Measurements from ENCODE around the gene MRPL36. TPM values are rescaled to one million over a fixed set of nuclear protein-coding genes. Genes with fewer than 3 reads are reported as not detected.

MRPL36 gene
- total RNA-seq, 4 donors from 2014 or later = 42.6 to 56.1 (median 46.2) TPM

- 58% methylated on average over 21 of the region's 21 CpGs for WGBS
- Histone ChIP-seq H3K4me3 (no peak overlapping the region), H3K27me3 (peaks cover 0 to 59% (median 1%) of the 10 kb centered on the region in 4 donors), H3K4me1 (no peaks in the 10 kb centered on the region), H3K27ac (replicated peaks in 1 of 4) (no peak overlapping the region), H3K9me3 (no peaks in the 10 kb centered on the region), H3K36me3 (peaks cover 0 to 5% (median 3%) of the 10 kb centered on the region in 4 donors)
- DNase-seq (ENCODE audit: extremely low spot score) = no peak
- TF ChIP-seq CTCF (IDR thresholded peaks at IDR 0.05) (no peak), EP300 (IDR thresholded peaks at IDR 0.05) (no peak), POLR2A (IDR thresholded peaks at IDR 0.05; ENCODE audit: low read depth) (no peak), POLR2AphosphoS5 (IDR thresholded peaks at IDR 0.05) (no peak)
- intact Hi-C loops (cut with DNase I) = no loop called here
These were observed 35.2 kb upstream of the MRPL36 start for GRCh38 chr5:1834721-1835429.

GRCh38 chr5:1834022-1834551, 34.5 kb upstream of the MRPL36 start:
- Histone ChIP-seq H3K4me1 (no peaks in the 10 kb centered on the region), H3K9me3 (no peaks in the 10 kb centered on the region), H3K4me3 (no peak overlapping the region), H3K36me3 (peaks cover 0 to 11% (median 3%) of the 10 kb centered on the region in 4 donors), H3K27me3 (peaks cover 0 to 52% (median 0%) of the 10 kb centered on the region in 4 donors), H3K27ac (replicated peaks in 1 of 4) (no peak overlapping the region)
- intact Hi-C loops (cut with DNase I) = no loop called here
- TF ChIP-seq EP300 (IDR thresholded peaks at IDR 0.05) = no peak
- TF ChIP-seq POLR2AphosphoS5 (IDR thresholded peaks at IDR 0.05) = no peak
- no peak for TF ChIP-seq POLR2A (IDR thresholded peaks at IDR 0.05; ENCODE audit: low read depth)
- no peak for TF ChIP-seq CTCF (IDR thresholded peaks at IDR 0.05)
- WGBS = 65% methylated on average over 22 of the region's 22 CpGs
- DNase-seq (ENCODE audit: extremely low spot score) = no peak

GRCh38 chr5:1833264-1834021, 33.8 kb upstream of the MRPL36 start:
- WGBS = 88% methylated on average over 8 of the region's 16 CpGs
- Histone ChIP-seq H3K27ac (replicated peaks in 1 of 4) (no peak overlapping the region), H3K36me3 (peaks cover 0 to 11% (median 3%) of the 10 kb centered on the region in 4 donors), H3K27me3 (peaks cover 0 to 46% (median 0%) of the 10 kb centered on the region in 4 donors), H3K9me3 (no peaks in the 10 kb centered on the region), H3K4me1 (no peaks in the 10 kb centered on the region), H3K4me3 (no peak overlapping the region)
- intact Hi-C loops (cut with DNase I) = no loop called here
- no peak for DNase-seq (ENCODE audit: extremely low spot score)
- TF ChIP-seq EP300 (IDR thresholded peaks at IDR 0.05) (no peak), CTCF (IDR thresholded peaks at IDR 0.05) (no peak), POLR2AphosphoS5 (IDR thresholded peaks at IDR 0.05) (no peak), POLR2A (IDR thresholded peaks at IDR 0.05; ENCODE audit: low read depth) (no peak)

GRCh38 chr5:1832511-1833250, 33.0 kb upstream of the MRPL36 start:
- TF ChIP-seq EP300 (IDR thresholded peaks at IDR 0.05) (no peak), POLR2A (IDR thresholded peaks at IDR 0.05; ENCODE audit: low read depth) (no peak), POLR2AphosphoS5 (IDR thresholded peaks at IDR 0.05) (no peak), CTCF (IDR thresholded peaks at IDR 0.05) (no peak)
- 80% methylated on average over 20 of the region's 28 CpGs for WGBS
- Histone ChIP-seq H3K36me3 (peaks cover 0 to 12% (median 3%) of the 10 kb centered on the region in 4 donors), H3K27ac (replicated peaks in 1 of 4) (no peak overlapping the region), H3K27me3 (peaks cover 0 to 40% (median 0%) of the 10 kb centered on the region in 4 donors), H3K4me1 (no peaks in the 10 kb centered on the region), H3K4me3 (no peak overlapping the region), H3K9me3 (no peaks in the 10 kb centered on the region)
- intact Hi-C loops (cut with DNase I) = no loop called here
- DNase-seq (ENCODE audit: extremely low spot score) = no peak

All from esophagus muscularis mucosa (tissue), 4 donors.